Psoas muscle (tissue), 8 donors: ENCODE data around the gene GPA33. TPM values are rescaled to one million over a fixed set of nuclear protein-coding genes. Genes with fewer than 3 reads are reported as not detected.
A peak's percentile ranks its signal among the peaks of the same experiment; 100 is the strongest.

ENCODE experiments used
- ATAC-seq, 4 donors: fragments of 200-7000 bp; cut with Tn5 transposase; one replicate each; pipeline ENCODE4 v1.9.1; 2020; ENCODE audit warnings: moderate library complexity in 3 of 4, mild to moderate bottlenecking in 2 of 4
- DNase-seq, 2 donors: peaks; one replicate each; pipeline ENCODE4 v3.0.0-alpha.2; 2020
- H3K27ac ChIP-seq: fragments of 200-600 bp; one replicate; pipeline ENCODE4 v1.8.0; 2022
- H3K27me3 ChIP-seq, 3 donors: fragments of 200-600 bp in 1 of 3; one replicate each; pipeline versions ENCODE4 v1.6.1 to v1.8.0; 2013 to 2022; ENCODE audit warnings: low read length in 2 of 3, mild to moderate bottlenecking in 2 of 3, moderate library complexity in 1 of 3; ENCODE audit not compliant: insufficient read depth in 3 of 3
- H3K36me3 ChIP-seq, 2 donors: fragments of 200-600 bp in 1 of 2; one replicate each; pipeline versions ENCODE4 v1.6.1 to v1.8.0; 2013 to 2022; ENCODE audit warnings: low read depth in 1 of 2, mild to moderate bottlenecking in 1 of 2, moderate library complexity in 1 of 2; ENCODE audit not compliant: insufficient read depth in 1 of 2
- H3K4me1 ChIP-seq: fragments of 200-600 bp; one replicate; pipeline ENCODE4 v1.8.0; 2022
- H3K4me3 ChIP-seq: fragments of 200-600 bp; one replicate; pipeline ENCODE4 v1.8.0; 2022; ENCODE audit warnings: mild to moderate bottlenecking
- H3K9me3 ChIP-seq: fragments of 200-600 bp; one replicate; pipeline ENCODE4 v1.8.0; 2022
- CTCF ChIP-seq: fragments of 200-600 bp; IDR thresholded peaks from one replicate; pipeline ENCODE4 v1.8.0; 2022; ENCODE audit warnings: antibody characterized with exemption
- WGBS, 3 donors: extraction: QIAGEN DNeasy Blood & Tissue Kit; methylation state at CpG; one replicate each; pipeline versions ENCODE4 v1.1.6 to v1.1.7; 2013; 5-methylcytosine and 5-hydroxymethylcytosine counted together
- intact Hi-C, 2 donors: fragments of 100-400 bp; cut with DNase I; formaldehyde crosslinking; loops; one replicate each; pipeline versions ENCODE4 v1.11.0 to v1.14.2; 2022
- polyA plus RNA-seq, 3 donors: library from polyadenylated mRNA; stranded (reverse); fragments of 200-250 nt; gene quantifications; one replicate each; pipeline ENCODE4 v1.2.3, GENCODE V29; 2013
- total RNA-seq, 4 donors: library from RNA; stranded (reverse); fragmentation: NEBNext Ultra II Directional in 2 of 4; extraction: Animal tissue kit (Norgen Biotek cat#: 25700) in 2 of 4; gene quantifications; one replicate each; pipeline versions ENCODE4 v1.2.1 to v1.2.4, GENCODE V29; 2021 to 2023
- donor health status: healthy with polysubstance abuse.
- donor health status: DM: no; HTN: no; CAD: no; lungs with moderate emphysema.
- donor health status: Bipolar disorder and iron deficiency.
- donor health status: healthy.
- donor health status: DM: yes; HTN: yes; CAD: no.
- donor health status: DM: no; HTN: no; CAD: no.
- donor health status: DM: no; HTN: no; CAD: no.
- donor health status: DM: yes; HTN: yes; CAD: no.

GPA33 gene
- total and polyA plus RNA-seq, 7 donors, result 0.06 to 2.2 (median 0.12) TPM; not detected in 2

- peaks cover 28% of the 10 kb centered on the region for H3K4me1 ChIP-seq
- H3K36me3 ChIP-seq, result peaks cover 0 to 18% of the 10 kb centered on the region in 2 donors
- 15 to 27% (median 21%) methylated on average over 8 of the region's 8 CpGs for WGBS, 3 donors
- DNase-seq, result peak; percentile 64 to 84
- peak; percentile 92 to 94 (median 92) for ATAC-seq
- H3K4me3 ChIP-seq, result peak within 1 kb of the TSS; percentile 79
- intact Hi-C loops, result no loop called here
- no peaks in the 10 kb centered on the region for H3K27me3 ChIP-seq
- H3K27ac ChIP-seq, result peak within 1 kb of the TSS; percentile 96
- H3K9me3 ChIP-seq, result no peaks in the 10 kb centered on the region
- TF ChIP-seq CTCF, result no peak
These were observed 3.8 kb upstream of the GPA33 start, which contains the start of gene STYXL2 for GRCh38 chr1:167093846-167094516. TSS of gene STYXL2 (plus strand) at chr1:167094075. CDS start at chr1:167094850, 775 bp downstream.

- Histone ChIP-seq H3K4me3 (peak overlapping the region; percentile 79), H3K27ac (peak overlapping the region; percentile 96), H3K9me3 (no peaks in the 10 kb centered on the region), H3K27me3 (no peaks in the 10 kb centered on the region), H3K36me3 (peaks cover 0 to 8% of the 10 kb centered on the region in 2 donors), H3K4me1 (peaks cover 23% of the 10 kb centered on the region)
- DNase-seq, result no peak
- ATAC-seq, result peak; percentile 55 to 84 (median 71)
- intact Hi-C loops, result no loop called here
- 19 to 39% (median 37%) methylated on average over 1 of the region's 1 CpG for WGBS, 3 donors
- TF ChIP-seq CTCF, result no peak
These were observed 2.5 kb upstream of the GPA33 start for GRCh38 chr1:167092653-167093052.

GRCh38 chr1:167089939-167090313, 251 bp downstream of the GPA33 start:
- DNase-seq (no peak), ATAC-seq (no peak)
- 22 to 65% (median 24%) methylated on average over 2 of the region's 2 CpGs for WGBS, 3 donors
- Histone ChIP-seq H3K4me3 (no peak overlapping the region), H3K27ac (peak overlapping the region; percentile 10), H3K4me1 (peaks cover 27% of the 10 kb centered on the region), H3K27me3 (no peaks in the 10 kb centered on the region), H3K36me3 (no peaks in the 10 kb centered on the region), H3K9me3 (no peaks in the 10 kb centered on the region)
- intact Hi-C loops, result no loop called here
- no peak for TF ChIP-seq CTCF

GRCh38 chr1:167088746-167089417, 1.3 kb downstream of the GPA33 start:
- Histone ChIP-seq H3K4me1 (peaks cover 27% of the 10 kb centered on the region), H3K4me3 (no peak overlapping the region), H3K36me3 (no peaks in the 10 kb centered on the region), H3K27ac (no peak overlapping the region), H3K27me3 (no peaks in the 10 kb centered on the region), H3K9me3 (no peaks in the 10 kb centered on the region)
- ATAC-seq, result no peak
- WGBS, 3 donors, result 68 to 73% (median 72%) methylated on average over 6 of the region's 6 CpGs
- DNase-seq, result no peak
- TF ChIP-seq CTCF, result no peak
- intact Hi-C loops, result no loop called here
